GM23248 (cell line): ENCODE results near the gene LRRC66. TPM values are rescaled to one million over a fixed set of nuclear protein-coding genes. Genes with fewer than 3 reads are reported as not detected.
A peak's percentile ranks its signal among the peaks of the same experiment; 100 is the strongest.

Experiments used
- DNase-seq: peaks from one replicate; pipeline ENCODE4 v3.0.0-alpha.2; 2015
- H2AFZ ChIP-seq: fragments of 200-600 bp; sonication (generic); 2 replicates; pipeline ENCODE4 v1.6.1; 2016; ENCODE audit warnings: antibody characterized with exemption
- H3F3A ChIP-seq: fragments of 200-600 bp; sonication (generic); 2 replicates; pipeline ENCODE4 v1.6.1; 2016; ENCODE audit warnings: mild to moderate bottlenecking, antibody characterized with exemption, mixed run types; ENCODE audit not compliant: insufficient read depth
- H3K27ac ChIP-seq: fragments of 200-600 bp; sonication (generic); 2 replicates; pipeline ENCODE4 v1.5.1; 2016; ENCODE audit warnings: mild to moderate bottlenecking
- H3K27me3 ChIP-seq: fragments of 200-600 bp; sonication (generic); replicated peaks from 2 replicates; pipeline ENCODE4 v1.6.1; 2016; ENCODE audit warnings: mild to moderate bottlenecking; ENCODE audit not compliant: insufficient read depth
- H3K36me3 ChIP-seq: fragments of 200-600 bp; sonication (generic); 2 replicates; pipeline ENCODE4 v1.6.1; 2016; ENCODE audit warnings: low read depth, mild to moderate bottlenecking
- H3K4me1 ChIP-seq: fragments of 200-600 bp; sonication (generic); 2 replicates; pipeline ENCODE4 v1.6.1; 2016; ENCODE audit warnings: mild to moderate bottlenecking; ENCODE audit not compliant: insufficient read depth
- H3K4me2 ChIP-seq: fragments of 200-600 bp; sonication (generic); one replicate; pipeline ENCODE4 v1.6.1; 2016; ENCODE audit warnings: mild to moderate bottlenecking; ENCODE audit not compliant: unreplicated experiment
- H3K4me3 ChIP-seq: fragments of 200-600 bp; sonication (generic); 2 replicates; pipeline ENCODE4 v1.5.1; 2016; ENCODE audit warnings: mild to moderate bottlenecking
- H3K79me2 ChIP-seq: fragments of 200-600 bp; sonication (generic); 2 replicates; pipeline ENCODE4 v1.6.1; 2016; ENCODE audit warnings: mild to moderate bottlenecking; ENCODE audit not compliant: insufficient read depth
- H3K9ac ChIP-seq: fragments of 200-600 bp; sonication (generic); 2 replicates; pipeline ENCODE4 v1.6.1; 2016; ENCODE audit warnings: mild to moderate bottlenecking
- H3K9me2 ChIP-seq: fragments of 200-600 bp; sonication (generic); 2 replicates; pipeline ENCODE4 v1.6.1; 2016; ENCODE audit warnings: mixed run types, mild to moderate bottlenecking, moderate library complexity; ENCODE audit not compliant: insufficient read depth
- H3K9me3 ChIP-seq: fragments of 200-600 bp; sonication (generic); one replicate; pipeline ENCODE4 v1.6.1; 2017; ENCODE audit warnings: low read depth
- H4K20me1 ChIP-seq: fragments of 200-600 bp; sonication (generic); 2 replicates; pipeline ENCODE4 v1.6.0; 2016; ENCODE audit not compliant: insufficient read depth
- EZH2 ChIP-seq: fragments of 200-600 bp; sonication (generic); IDR thresholded peaks from 2 replicates; pipeline ENCODE4 v1.6.1; 2018; ENCODE audit warnings: antibody characterized with exemption, mild to moderate bottlenecking; ENCODE audit not compliant: insufficient read depth, poor library complexity, severe bottlenecking
- EZH2phosphoT487 ChIP-seq: fragments of 200-600 bp; sonication (generic); IDR thresholded peaks from 2 replicates; pipeline ENCODE4 v1.6.1; 2018; ENCODE audit warnings: antibody characterized with exemption, moderate library complexity, mild to moderate bottlenecking, low read depth; ENCODE audit not compliant: insufficient read depth
- WGBS, 2 experiments: methylation state at CpG; one replicate each; pipeline ENCODE4 v1.1.6; 2015 to 2017; ENCODE audit warnings: low lambda C conversion rate in 2 of 2, low coverage in 1 of 2; ENCODE audit errors: missing lambda C conversion rate in 2 of 2; 5-methylcytosine and 5-hydroxymethylcytosine counted together
- in situ Hi-C: fragments of 300-500 bp; cut with MboI; formaldehyde crosslinking; loops from 2 replicates; pipeline ENCODE4 v1.15.0; 2020
- polyA plus RNA-seq: library from polyadenylated mRNA; unstranded; fragments of >200 nt; fragmentation: Nextera tagmentation; extraction: Ambion mirVana; gene quantifications from 2 replicates; pipeline ENCODE4 v1.2.1, GENCODE V29; 2016
- total RNA-seq: library from RNA; depleted of rRNA; stranded (reverse); fragments of >200 nt; shearing (Covaris generic); gene quantifications from 2 replicates; pipeline ENCODE4 v1.2.3, GENCODE V29; 2014

LRRC66 gene
- total and polyA plus RNA-seq, 2 experiments from 2014 or later, result 0.13 to 0.32 TPM

DNA sequence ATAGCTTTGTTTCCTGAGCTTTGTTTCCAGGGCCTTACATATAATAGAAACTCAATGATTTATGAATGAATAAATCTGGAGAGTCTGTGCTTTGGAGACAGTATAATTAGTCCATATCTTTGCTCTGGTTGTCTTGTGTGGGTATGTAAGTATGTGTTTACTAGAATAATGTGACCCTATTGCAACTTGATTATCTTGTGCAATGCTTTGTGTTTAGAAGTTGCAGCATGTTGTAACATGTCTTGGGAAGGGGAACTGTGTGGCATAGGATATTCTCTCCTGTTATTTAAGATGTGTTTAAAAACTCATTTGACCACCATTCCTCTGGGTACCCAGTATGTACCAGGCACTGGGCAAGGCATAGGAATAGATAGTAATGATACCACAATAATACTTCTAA is 37.0 kb upstream of the LRRC66 start:
- Histone ChIP-seq H3K4me3 (no peak overlapping the region), H3K79me2 (peaks cover 16% of the 10 kb centered on the region; the same call in 1 of the 2 replicates), H3K4me1 (peaks cover 16% of the 10 kb centered on the region; the same call in 1 of the 2 replicates), H3K9me2 (no peaks in the 10 kb centered on the region), H3K4me2 (no peak overlapping the region), H3F3A (peaks cover 11% of the 10 kb centered on the region; the same call in 1 of the 2 replicates), H3K36me3 (no peaks in the 10 kb centered on the region), H3K27me3 (no peaks in the 10 kb centered on the region), H4K20me1 (no peaks in the 10 kb centered on the region), H3K27ac (no peak overlapping the region), H2AFZ (no peak overlapping the region), H3K9ac (no peak overlapping the region), H3K9me3 (no peaks in the 10 kb centered on the region)
- DNase-seq, result no peak
- in situ Hi-C loops, result no loop called here
- no peak for TF ChIP-seq EZH2phosphoT487
- TF ChIP-seq EZH2, result no peak

GRCh38 chr4:52054254-52054653 is 34.1 kb upstream of the LRRC66 start:
- in situ Hi-C loops, result no loop called here
- WGBS, 2 experiments, result 81 to 84% methylated on average over 3 of the region's 3 CpGs
- H3K9me3 ChIP-seq, result no peaks in the 10 kb centered on the region
- H3K4me1 ChIP-seq, result peaks cover 15% of the 10 kb centered on the region; the same call in 1 of the 2 replicates
- no peak overlapping the region for H2AFZ ChIP-seq
- peaks cover 7% of the 10 kb centered on the region; the same call in 1 of the 2 replicates for H3F3A ChIP-seq
- no peak overlapping the region for H3K9ac ChIP-seq
- DNase-seq, result no peak
- no peaks in the 10 kb centered on the region for H4K20me1 ChIP-seq
- no peak overlapping the region for H3K4me3 ChIP-seq
- no peaks in the 10 kb centered on the region for H3K36me3 ChIP-seq
- no peak overlapping the region for H3K4me2 ChIP-seq
- TF ChIP-seq EZH2phosphoT487 (no peak), EZH2 (no peak)
- no peaks in the 10 kb centered on the region for H3K27me3 ChIP-seq
- no peak overlapping the region for H3K27ac ChIP-seq
- no peaks in the 10 kb centered on the region for H3K9me2 ChIP-seq
- H3K79me2 ChIP-seq, result peaks cover 16% of the 10 kb centered on the region; the same call in 1 of the 2 replicates

- in situ Hi-C loops, result no loop called here
- Histone ChIP-seq H3K9me3 (no peaks in the 10 kb centered on the region), H3K4me3 (peak overlapping the region; percentile 75), H3K79me2 (peaks cover 16% of the 10 kb centered on the region; the same call in 1 of the 2 replicates), H2AFZ (peak overlapping the region; percentile 88), H3F3A (no peaks in the 10 kb centered on the region), H4K20me1 (no peaks in the 10 kb centered on the region), H3K36me3 (no peaks in the 10 kb centered on the region), H3K27ac (peak overlapping the region; percentile 73; the same call in 1 of the 2 replicates), H3K9me2 (no peaks in the 10 kb centered on the region), H3K4me2 (peak overlapping the region; percentile 82), H3K9ac (peak overlapping the region; percentile 81), H3K4me1 (peaks cover 10% of the 10 kb centered on the region; the same call in 1 of the 2 replicates), H3K27me3 (no peaks in the 10 kb centered on the region)
- DNase-seq, result peak; percentile 43
- TF ChIP-seq EZH2phosphoT487 (no peak), EZH2 (no peak)
- 48 to 50% methylated on average over 7 of the region's 7 CpGs for WGBS, 2 experiments
These were observed 32.3 kb upstream of the LRRC66 start for GRCh38 chr4:52052475-52052780.

DNA sequence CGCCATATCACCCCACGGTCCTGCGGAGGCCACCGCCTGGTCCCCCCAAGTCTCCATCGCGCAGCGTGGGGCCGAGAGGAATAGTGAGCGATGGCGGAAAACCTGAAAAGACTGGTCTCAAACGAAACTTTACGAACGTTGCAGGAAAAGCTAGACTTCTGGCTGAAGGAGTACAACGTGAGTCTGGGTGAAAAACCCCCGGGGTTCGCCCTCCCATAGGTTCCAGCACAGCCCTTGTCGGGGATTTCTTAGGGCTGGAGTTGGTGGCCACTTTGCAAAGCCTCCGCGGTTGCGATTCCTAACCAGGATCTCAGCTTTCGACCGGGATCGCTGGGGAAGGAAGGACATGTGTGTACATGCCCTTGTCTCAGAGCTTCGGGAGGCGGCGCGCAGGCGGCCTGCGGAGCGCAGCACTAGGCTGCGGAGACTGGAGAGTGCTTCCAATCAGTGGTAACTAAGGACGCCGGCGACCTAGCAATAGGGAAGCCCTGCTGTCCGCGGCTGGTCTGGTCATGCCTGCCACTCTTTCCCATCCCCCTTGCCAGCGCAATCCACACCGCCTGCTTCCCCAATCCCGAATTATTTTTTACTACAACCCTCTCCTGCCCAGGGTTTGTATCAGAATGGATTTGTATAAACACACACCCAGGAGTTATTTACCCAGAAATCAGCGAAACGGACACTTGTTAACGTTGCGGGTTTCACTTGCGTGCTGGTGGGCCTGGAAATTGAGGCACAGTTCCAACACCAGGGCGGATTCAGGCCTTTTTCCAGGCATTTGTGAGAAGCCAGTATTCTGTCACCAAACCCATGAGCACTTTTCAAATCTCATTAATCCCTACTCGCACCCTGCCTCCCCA is 31.7 kb upstream of the LRRC66 start:
- Histone ChIP-seq H3K9ac (peak overlapping the region; percentile 81), H3K36me3 (no peaks in the 10 kb centered on the region), H4K20me1 (no peaks in the 10 kb centered on the region), H3K27me3 (no peaks in the 10 kb centered on the region), H3F3A (no peaks in the 10 kb centered on the region), H3K27ac (peak overlapping the region; percentile 73), H3K79me2 (peaks cover 16% of the 10 kb centered on the region; the same call in 1 of the 2 replicates), H3K4me2 (peak overlapping the region; percentile 82), H3K9me2 (no peaks in the 10 kb centered on the region), H3K9me3 (no peaks in the 10 kb centered on the region), H3K4me1 (peaks cover 10% of the 10 kb centered on the region; the same call in 1 of the 2 replicates), H3K4me3 (peak overlapping the region; percentile 75), H2AFZ (peak overlapping the region; percentile 88)
- DNase-seq, result peak; percentile 95
- in situ Hi-C loops, result no loop called here
- 8 to 10% methylated on average over 46 of the region's 46 CpGs for WGBS, 2 experiments
- no peak for TF ChIP-seq EZH2phosphoT487
- TF ChIP-seq EZH2, result no peak
